ENCODE results near the gene IL24. TPM values are rescaled to one million over a fixed set of nuclear protein-coding genes. Genes with fewer than 3 reads are reported as not detected.

IL24 gene
- total RNA-seq, 4 donors from 2014 or later: not detected

DNA sequence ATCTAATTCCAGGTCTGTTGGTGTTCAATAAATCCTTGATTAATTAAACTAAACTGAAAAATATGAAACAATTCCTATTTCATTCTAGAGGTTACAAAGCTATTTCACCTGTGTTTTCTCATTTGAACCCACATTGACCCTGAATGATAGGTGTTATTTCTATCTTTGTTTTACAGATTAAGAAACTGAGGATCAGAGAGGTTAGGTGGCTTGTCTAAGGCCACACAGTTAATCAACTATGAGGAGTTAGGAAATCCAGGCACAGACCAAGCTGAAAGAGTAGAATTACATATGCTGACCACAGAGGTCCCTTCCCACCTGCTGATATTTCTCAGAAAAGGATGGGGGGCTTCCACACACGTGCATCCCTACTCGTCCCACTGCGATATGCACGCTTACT is 48.5 kb downstream of the IL24 start:
- no peak for DNase-seq
- intact Hi-C loops (cut with DNase I; ENCODE audit: low total_unique reads): no loop called here
- Histone ChIP-seq H3K4me1 (no peaks in the 10 kb centered on the region), H3K36me3 (no peaks in the 10 kb centered on the region), H3K4me3 (no peak overlapping the region), H3K9me3 (no peaks in the 10 kb centered on the region), H3K27me3 (no peaks in the 10 kb centered on the region), H3K27ac (no peak overlapping the region)
- TF ChIP-seq POLR2A (IDR thresholded peaks at IDR 0.05): no peak
- TF ChIP-seq, protein P1, sequence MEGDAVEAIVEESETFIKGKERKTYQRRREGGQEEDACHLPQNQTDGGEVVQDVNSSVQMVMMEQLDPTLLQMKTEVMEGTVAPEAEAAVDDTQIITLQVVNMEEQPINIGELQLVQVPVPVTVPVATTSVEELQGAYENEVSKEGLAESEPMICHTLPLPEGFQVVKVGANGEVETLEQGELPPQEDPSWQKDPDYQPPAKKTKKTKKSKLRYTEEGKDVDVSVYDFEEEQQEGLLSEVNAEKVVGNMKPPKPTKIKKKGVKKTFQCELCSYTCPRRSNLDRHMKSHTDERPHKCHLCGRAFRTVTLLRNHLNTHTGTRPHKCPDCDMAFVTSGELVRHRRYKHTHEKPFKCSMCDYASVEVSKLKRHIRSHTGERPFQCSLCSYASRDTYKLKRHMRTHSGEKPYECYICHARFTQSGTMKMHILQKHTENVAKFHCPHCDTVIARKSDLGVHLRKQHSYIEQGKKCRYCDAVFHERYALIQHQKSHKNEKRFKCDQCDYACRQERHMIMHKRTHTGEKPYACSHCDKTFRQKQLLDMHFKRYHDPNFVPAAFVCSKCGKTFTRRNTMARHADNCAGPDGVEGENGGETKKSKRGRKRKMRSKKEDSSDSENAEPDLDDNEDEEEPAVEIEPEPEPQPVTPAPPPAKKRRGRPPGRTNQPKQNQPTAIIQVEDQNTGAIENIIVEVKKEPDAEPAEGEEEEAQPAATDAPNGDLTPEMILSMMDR (IDR thresholded peaks at IDR 0.05): no peak

DNA sequence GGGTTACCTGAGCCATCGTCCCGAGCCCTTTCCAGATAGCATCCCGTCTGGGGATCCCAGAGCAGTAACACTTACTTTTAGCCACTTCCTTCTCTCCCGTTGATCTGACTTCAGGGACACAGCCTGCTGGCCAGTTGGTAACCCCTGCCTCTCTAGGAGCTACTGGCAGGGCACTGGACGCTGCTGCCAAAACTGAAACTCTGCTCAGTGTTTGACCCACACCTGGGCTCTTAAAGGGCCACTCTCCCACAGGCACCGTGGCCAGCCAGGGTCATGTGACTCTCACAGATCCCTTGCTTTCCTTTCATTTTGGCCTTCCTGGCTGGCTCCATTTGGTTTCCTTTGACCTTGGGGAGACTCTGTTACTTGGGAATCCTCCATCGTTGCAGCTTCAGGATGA is 49.0 kb downstream of the IL24 start, which contains the start of gene PIGR:
Gene PIGR (minus strand): TSS at position 206 of the 400 bp plus-strand sequence. CDS start 5,935 bp downstream, outside the sequence.
- Histone ChIP-seq H3K36me3 (no peaks in the 10 kb centered on the region), H3K9me3 (no peaks in the 10 kb centered on the region), H3K27ac (no peak within 1 kb of the TSS), H3K4me1 (no peaks in the 10 kb centered on the region), H3K27me3 (no peaks in the 10 kb centered on the region), H3K4me3 (no peak within 1 kb of the TSS)
- intact Hi-C loops (cut with DNase I; ENCODE audit: low total_unique reads): no loop called here
- TF ChIP-seq POLR2A (IDR thresholded peaks at IDR 0.05): no peak
- TF ChIP-seq, protein P1 (IDR thresholded peaks at IDR 0.05): no peak
- DNase-seq: no peak

DNA sequence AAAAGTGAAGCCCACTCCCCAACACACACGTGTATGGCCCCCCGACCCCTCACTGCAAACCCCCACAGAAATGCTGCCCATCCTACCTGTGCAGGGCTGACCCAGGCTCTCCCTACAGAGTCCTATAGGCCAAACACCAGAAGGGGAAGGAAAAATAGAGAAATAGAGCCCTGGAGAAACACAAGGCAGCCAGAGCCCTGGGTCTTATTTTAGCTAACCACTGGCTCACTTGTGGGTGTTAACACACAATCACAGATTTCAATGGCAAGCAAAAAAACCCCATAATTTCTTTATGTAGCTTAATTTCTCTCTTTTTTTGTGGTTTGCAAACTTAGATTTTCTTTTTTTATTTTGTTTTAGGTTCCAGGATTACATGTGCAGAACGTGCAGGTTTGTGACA is 50.0 kb downstream of the IL24 start:
- intact Hi-C loops (cut with DNase I; ENCODE audit: low total_unique reads): no loop called here
- no peaks in the 10 kb centered on the region for H3K36me3 ChIP-seq
- DNase-seq: no peak
- no peak for TF ChIP-seq POLR2A (IDR thresholded peaks at IDR 0.05)
- TF ChIP-seq, protein P1 (IDR thresholded peaks at IDR 0.05): no peak
- no peak overlapping the region for H3K4me3 ChIP-seq
- H3K9me3 ChIP-seq: no peaks in the 10 kb centered on the region
- no peaks in the 10 kb centered on the region for H3K4me1 ChIP-seq
- no peaks in the 10 kb centered on the region for H3K27me3 ChIP-seq
- no peak overlapping the region for H3K27ac ChIP-seq

DNA sequence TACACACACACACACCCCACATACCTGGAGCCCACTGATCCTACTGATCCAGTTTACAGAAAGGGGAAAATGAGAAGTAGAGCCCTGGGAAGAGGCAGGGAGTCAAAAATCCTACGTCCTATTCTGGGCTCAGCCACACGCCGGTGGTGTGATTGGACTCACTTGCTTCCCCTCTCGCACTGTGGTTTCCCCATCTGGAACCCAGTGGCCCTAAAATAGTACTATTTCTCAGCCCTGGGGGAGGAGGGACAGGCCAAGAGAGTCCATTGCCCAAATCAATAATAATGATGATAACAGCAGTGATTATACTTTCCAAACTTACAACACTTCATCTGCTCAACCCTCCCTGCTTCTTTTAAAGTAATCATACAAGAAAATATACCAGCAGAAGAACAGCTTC is 52.0 kb downstream of the IL24 start:
- Histone ChIP-seq H3K4me3 (no peak overlapping the region), H3K4me1 (no peaks in the 10 kb centered on the region), H3K27me3 (no peaks in the 10 kb centered on the region), H3K36me3 (no peaks in the 10 kb centered on the region), H3K9me3 (no peaks in the 10 kb centered on the region), H3K27ac (no peak overlapping the region)
- no peak for DNase-seq
- TF ChIP-seq, protein P1 (IDR thresholded peaks at IDR 0.05): no peak
- no peak for TF ChIP-seq POLR2A (IDR thresholded peaks at IDR 0.05)
- intact Hi-C loops (cut with DNase I; ENCODE audit: low total_unique reads): no loop called here

DNA sequence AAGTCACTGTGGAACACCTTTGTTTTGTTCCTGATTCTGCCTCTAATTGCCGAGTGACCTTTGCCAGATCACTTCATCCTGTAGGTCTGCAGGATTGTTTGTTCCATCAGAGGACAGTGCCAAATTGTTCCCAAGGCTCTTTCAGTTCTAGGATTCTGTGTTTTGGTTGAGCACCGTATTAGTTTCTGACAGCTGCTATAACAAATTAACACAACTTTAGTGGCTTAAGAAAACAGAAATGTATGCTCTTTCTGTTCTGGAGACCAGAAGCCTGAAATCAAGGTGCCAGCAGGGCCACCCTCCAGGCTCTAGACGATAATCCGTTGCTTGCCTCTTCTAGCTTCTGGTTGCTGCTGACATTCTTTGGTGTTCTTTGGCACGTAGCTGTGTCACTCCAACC is 52.4 kb downstream of the IL24 start:
- no peaks in the 10 kb centered on the region for H3K36me3 ChIP-seq
- TF ChIP-seq POLR2A (IDR thresholded peaks at IDR 0.05): no peak
- TF ChIP-seq, protein P1 (IDR thresholded peaks at IDR 0.05): no peak
- intact Hi-C loops (cut with DNase I; ENCODE audit: low total_unique reads): no loop called here
- H3K4me1 ChIP-seq: no peaks in the 10 kb centered on the region
- DNase-seq: no peak
- H3K9me3 ChIP-seq: no peaks in the 10 kb centered on the region
- no peaks in the 10 kb centered on the region for H3K27me3 ChIP-seq
- no peak overlapping the region for H3K27ac ChIP-seq
- no peak overlapping the region for H3K4me3 ChIP-seq

Data from uterus (tissue), 4 donors.